ENCODE measurements around the gene PTGES2.

Gene PTGES2

DNA sequence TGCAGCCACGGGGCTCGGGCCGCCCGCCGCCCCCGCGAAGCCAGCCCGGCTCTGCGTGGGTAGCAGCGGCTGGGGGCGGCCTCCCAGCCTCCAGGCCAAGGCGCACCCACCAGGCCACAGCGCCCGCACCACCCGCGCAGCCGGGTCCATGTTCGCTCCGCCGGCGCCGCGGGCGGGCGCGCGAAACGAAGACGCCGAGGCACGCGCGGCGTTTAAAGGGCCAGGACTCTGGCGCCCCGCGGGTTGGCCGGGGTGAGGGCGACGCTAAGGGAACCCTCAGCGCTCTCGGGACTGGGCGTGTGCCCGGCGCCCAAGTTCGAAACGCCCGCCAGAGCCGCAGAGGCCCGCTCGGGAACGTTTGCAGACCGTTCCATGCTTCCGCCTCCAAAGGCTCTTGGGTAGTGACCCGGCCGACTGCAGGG, at the start of gene PTGES2:
Gene PTGES2 (minus strand): TSS at position 162 of the 422 bp plus-strand sequence. CDS start 12 bp downstream, at position 150.
- peaks cover 6% of the 10 kb centered on the region for H3K27me3 Mint-ChIP-seq
- H3K9me3 Mint-ChIP-seq = no peaks in the 10 kb centered on the region
- H3K27ac Mint-ChIP-seq = peak within 1 kb of the TSS; percentile 98 to 100
- peak within 1 kb of the TSS; percentile 98 to 99 for H3K4me3 Mint-ChIP-seq
- H3K4me1 Mint-ChIP-seq = peaks cover 44% of the 10 kb centered on the region
- ATAC-seq (peak; percentile 82), DNase-seq (peak; percentile 85)

DNA sequence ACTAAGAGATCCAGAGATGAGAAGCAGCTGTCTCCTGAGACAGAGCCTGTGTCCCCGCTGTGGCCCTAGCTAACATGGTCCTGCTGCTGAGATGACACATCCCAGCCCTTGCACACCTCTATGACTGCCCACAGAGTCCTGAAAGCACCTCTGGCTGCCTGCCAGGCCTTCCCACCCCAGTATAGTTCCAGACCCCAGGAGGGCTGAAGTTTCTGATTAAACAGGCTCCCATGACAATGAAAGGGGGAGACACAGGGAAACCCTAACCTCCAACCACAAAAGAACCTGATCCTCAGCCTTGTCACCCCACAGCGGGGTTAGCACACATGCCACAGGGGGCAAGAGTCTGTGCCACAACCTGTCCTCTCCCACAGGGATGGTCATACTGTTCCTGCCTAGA, 48.2 kb upstream of the PTGES2 start:
- Mint-ChIP-seq H3K27ac (peak overlapping the region in 1 of 2 donors; percentile 27), H3K4me3 (no peak overlapping the region), H3K4me1 (no peaks in the 10 kb centered on the region), H3K27me3 (no peaks in the 10 kb centered on the region), H3K9me3 (no peaks in the 10 kb centered on the region)
- ATAC-seq (no peak), DNase-seq (no peak)

DNA sequence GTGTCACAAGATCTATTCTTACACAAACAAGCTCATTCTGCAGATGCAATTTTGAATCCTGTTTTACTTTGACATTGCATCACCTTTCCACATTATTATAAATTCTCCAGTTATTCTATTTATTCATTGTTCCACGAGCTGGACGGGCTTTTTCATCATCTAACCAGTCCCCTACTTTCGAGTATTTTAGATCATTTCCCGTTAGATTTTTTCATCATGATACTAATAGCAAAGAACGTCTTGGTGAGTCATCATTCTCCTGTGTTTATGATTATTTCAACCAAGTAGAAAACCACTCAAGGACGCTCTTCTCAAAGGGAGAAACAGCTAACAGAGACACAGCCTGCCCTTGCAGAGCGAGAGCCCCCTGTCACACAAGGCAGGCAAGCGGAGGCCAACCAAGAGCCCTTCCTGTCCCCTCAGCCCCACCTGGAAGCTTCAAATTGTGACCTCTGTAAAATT, 47.6 kb upstream of the PTGES2 start:
- DNase-seq (no peak), ATAC-seq (no peak)
- Mint-ChIP-seq H3K27ac (peak overlapping the region in 1 of 2 donors; percentile 21), H3K4me1 (no peaks in the 10 kb centered on the region), H3K9me3 (no peaks in the 10 kb centered on the region), H3K4me3 (no peak overlapping the region), H3K27me3 (no peaks in the 10 kb centered on the region)

DNA sequence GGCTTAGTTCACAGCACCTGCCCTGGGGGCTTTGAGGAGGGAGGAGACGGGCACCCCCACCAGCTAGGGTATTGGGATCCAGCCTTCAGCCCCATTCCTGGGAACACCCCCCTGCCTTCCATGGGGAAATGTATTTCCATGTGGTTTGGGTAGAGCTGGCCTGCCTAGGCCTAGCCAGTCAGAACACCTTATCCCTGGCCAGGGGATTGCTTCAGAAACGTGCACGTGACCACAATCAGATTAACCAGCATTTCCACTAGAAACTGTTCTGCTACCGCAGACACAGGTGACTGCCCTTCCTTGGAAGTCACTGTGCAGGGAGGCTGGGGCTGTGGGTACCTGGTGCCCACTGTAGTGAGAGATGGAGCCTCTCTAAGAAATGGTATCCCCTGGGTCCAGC, 46.5 kb upstream of the PTGES2 start:
- H3K9me3 Mint-ChIP-seq = no peaks in the 10 kb centered on the region
- peak overlapping the region in 1 of 2 donors; percentile 76 for H3K27ac Mint-ChIP-seq
- no peak for ATAC-seq
- H3K4me1 Mint-ChIP-seq = no peaks in the 10 kb centered on the region
- no peak overlapping the region for H3K4me3 Mint-ChIP-seq
- H3K27me3 Mint-ChIP-seq = no peaks in the 10 kb centered on the region
- DNase-seq = no peak

DNA sequence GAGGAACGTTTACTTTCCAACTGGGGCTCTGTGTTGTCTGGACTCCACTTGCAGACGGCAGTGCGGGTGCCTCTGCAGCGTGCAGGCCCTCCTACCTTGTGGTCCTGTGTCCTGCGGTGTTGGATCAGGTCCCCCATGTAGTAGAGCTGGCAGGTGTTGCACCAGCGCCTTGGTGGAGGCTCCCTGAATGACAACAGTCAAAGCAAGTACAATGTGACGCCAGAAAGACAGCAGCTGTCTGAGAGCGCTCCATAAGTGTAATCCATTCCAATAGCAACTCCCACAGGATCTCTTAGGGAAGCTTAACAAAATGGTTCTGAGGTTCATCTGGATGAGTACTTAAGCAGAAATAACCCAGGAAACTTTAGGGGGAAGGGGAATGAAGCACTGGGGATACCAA, 42.4 kb upstream of the PTGES2 start:
- H3K4me3 Mint-ChIP-seq = no peak overlapping the region
- peak overlapping the region in 1 of 2 donors; percentile 82 for H3K27ac Mint-ChIP-seq
- no peaks in the 10 kb centered on the region for H3K4me1 Mint-ChIP-seq
- no peaks in the 10 kb centered on the region for H3K27me3 Mint-ChIP-seq
- no peak for ATAC-seq
- no peak for DNase-seq
- H3K9me3 Mint-ChIP-seq = no peaks in the 10 kb centered on the region

DNA sequence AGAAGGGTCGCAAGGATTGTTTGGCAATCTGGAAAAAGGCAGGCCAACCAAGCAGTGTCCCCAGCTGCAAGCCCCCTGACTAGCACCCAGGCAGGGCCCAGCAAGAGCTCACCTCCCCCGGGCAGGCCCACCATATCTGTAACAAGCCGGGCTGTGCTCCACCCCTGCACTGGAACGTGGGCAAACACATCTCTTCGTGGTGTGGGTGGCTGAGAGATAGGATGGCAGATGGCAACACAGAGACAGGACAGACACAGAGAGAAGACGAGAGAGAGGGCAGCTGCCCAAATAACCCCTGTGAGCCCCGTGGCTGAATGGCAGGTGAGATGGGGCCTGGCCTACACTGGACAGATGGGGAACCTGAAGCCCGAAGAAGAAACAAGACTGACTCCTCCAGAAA, 42.0 kb upstream of the PTGES2 start:
- Mint-ChIP-seq H3K27me3 (no peaks in the 10 kb centered on the region), H3K4me3 (no peak overlapping the region), H3K27ac (no peak overlapping the region), H3K9me3 (no peaks in the 10 kb centered on the region), H3K4me1 (no peaks in the 10 kb centered on the region)
- no peak for ATAC-seq
- DNase-seq = no peak

DNA sequence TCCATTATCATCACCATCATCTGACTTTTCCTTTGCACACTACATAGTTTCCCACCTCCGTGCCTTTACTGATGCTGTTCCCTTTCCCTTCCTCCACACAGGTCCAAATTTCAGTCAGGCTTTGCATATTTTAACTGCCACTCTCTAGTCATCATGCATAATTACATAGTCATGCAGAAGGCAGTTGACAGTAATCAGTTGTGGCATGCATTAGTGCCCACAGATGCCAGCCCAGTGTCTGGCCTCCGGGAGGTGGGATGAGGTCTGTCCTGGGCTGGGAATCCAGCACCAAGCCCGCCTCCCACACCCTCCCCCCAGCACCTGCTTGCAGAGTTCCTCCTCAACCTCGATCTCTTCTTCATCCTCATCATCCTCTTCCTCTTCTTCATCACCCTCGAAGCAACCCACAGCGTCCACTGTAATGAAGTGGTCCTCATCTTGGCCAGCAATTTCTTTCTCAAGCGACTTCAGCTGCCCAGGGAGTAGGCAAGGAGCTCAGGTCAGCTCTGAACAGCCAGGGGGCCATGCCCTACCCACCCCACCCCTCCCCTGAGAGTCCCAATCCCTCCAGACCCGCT, 41.3 kb upstream of the PTGES2 start:
- ATAC-seq (no peak), DNase-seq (no peak)
- no peak overlapping the region for H3K27ac Mint-ChIP-seq
- H3K9me3 Mint-ChIP-seq = no peaks in the 10 kb centered on the region
- no peaks in the 10 kb centered on the region for H3K4me1 Mint-ChIP-seq
- no peaks in the 10 kb centered on the region for H3K27me3 Mint-ChIP-seq
- H3K4me3 Mint-ChIP-seq = no peak overlapping the region

DNA sequence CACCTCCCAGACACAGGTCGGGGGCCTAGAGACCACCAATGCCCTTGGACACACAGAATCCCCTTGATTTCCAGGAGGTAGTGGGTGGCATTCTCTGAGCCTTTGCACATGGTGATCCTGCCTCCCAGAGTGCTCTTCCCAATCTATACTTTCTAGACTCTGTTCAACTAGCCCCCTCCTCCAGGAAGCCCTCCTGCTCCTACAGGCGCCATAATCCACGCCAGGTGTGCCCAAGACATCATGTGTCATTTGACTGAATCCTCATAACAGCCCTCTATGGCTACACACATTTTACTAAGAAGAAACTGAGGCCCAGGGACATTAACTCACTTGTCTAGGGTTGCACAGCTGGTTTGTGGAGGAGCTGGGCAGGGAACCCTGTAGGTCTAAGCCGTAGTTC, 39.7 kb upstream of the PTGES2 start:
- H3K9me3 Mint-ChIP-seq = no peaks in the 10 kb centered on the region
- no peaks in the 10 kb centered on the region for H3K27me3 Mint-ChIP-seq
- no peak for DNase-seq
- ATAC-seq = no peak
- peaks cover 8% of the 10 kb centered on the region for H3K4me1 Mint-ChIP-seq
- H3K4me3 Mint-ChIP-seq = no peak overlapping the region
- H3K27ac Mint-ChIP-seq = peak overlapping the region in 1 of 2 donors; percentile 72

DNA sequence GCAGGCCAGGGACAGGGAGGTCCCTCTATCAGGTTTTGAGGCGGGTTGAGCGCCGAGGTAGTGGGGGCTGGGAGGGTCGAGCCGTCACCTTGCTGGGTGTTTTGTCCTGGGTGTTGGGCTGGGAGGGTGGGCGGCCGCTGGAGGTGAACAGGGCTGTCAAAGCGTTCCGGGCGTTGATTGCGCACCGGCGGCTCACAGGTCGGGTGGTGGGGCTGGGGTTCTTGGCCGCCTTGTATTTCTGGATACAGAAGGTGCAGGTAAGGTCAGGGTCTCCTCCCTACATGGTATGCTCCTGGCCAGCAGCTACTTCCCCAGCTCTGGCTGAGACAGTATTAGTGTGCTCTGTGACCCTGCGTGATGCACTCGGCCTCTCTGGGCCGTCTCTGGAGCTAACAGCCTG, 38.6 kb upstream of the PTGES2 start:
- no peak overlapping the region for H3K27ac Mint-ChIP-seq
- DNase-seq = no peak

DNA sequence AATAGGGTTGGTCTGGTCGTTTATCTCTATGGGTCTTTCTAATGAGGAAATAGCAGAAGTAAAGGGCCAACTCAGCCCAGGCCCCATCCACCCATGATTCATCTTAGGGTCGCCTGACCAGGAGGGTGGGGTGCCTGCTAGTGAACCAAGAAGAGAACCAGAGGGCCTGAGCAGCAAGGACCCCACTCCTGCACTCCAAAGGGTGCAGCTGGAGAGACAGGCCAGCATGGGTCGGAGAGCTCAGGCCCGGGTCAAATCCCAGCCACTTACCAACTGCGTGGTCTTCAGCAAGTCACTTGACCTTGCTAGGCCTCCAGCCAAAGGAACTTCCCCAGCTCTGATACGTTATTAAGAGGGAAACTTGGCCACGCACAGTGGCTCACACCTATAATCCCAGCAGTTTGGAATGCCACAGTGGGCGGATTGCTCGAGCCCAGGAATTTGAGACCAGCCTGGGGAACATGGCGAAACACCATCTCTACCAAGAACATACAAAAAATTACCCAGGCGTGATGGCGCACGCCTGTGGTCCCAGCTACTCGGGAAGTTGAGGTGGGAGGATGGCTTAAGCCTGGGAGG, 36.9 kb upstream of the PTGES2 start:
- no peaks in the 10 kb centered on the region for H3K27me3 Mint-ChIP-seq
- no peaks in the 10 kb centered on the region for H3K9me3 Mint-ChIP-seq
- ATAC-seq = no peak
- no peak overlapping the region for H3K27ac Mint-ChIP-seq
- H3K4me3 Mint-ChIP-seq = no peak overlapping the region
- H3K4me1 Mint-ChIP-seq = peaks cover 28% of the 10 kb centered on the region
- no peak for DNase-seq

More for the DNA sequence above, 38.6 kb upstream of the PTGES2 start:
- H3K9me3 Mint-ChIP-seq = no peaks in the 10 kb centered on the region
- no peaks in the 10 kb centered on the region for H3K27me3 Mint-ChIP-seq
- H3K4me3 Mint-ChIP-seq = no peak overlapping the region
- no peak for ATAC-seq
- H3K4me1 Mint-ChIP-seq = peaks cover 18% of the 10 kb centered on the region

DNA sequence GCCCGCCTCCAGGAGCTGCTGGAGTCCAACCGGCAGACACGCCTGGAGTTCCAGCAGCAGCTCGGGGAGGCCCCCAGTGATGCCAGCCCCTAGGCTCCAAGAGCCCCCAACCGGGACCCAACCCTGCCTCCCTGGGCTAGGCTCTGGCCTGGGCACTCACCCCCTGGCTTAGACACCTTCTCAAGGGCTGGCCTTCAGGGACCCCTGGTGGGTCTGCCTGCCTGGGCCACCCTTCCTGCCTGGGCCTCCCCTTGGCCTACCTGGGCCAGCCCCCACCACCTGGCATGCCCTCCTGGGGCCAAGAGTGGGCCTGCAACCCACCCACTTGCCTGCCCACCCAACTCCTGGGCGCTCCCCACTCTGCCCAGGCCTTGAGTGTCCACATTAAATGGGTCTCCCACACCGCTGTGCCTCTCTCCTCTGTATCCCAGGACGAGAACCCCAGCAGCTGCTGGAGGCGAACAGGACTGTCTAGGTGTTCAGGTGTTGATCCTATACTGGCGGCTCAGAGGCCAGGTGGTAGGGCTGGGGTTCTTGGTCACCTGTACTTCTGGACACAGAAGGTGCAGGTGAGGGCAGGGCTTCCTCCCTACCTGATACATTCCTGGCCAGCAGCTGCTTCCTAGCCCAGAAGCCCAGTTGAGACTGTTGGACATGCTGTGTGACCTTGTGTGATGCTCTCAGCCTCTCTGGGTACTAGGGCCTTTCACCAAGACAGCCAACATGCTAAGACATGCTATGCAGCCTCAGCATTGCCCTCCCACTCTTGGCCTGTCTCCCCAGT, 36.2 kb upstream of the PTGES2 start:
- no peak for ATAC-seq
- H3K9me3 Mint-ChIP-seq = no peaks in the 10 kb centered on the region
- no peaks in the 10 kb centered on the region for H3K27me3 Mint-ChIP-seq
- peaks cover 32% of the 10 kb centered on the region for H3K4me1 Mint-ChIP-seq
- DNase-seq = no peak
- H3K4me3 Mint-ChIP-seq = no peak overlapping the region
- no peak overlapping the region for H3K27ac Mint-ChIP-seq

DNA sequence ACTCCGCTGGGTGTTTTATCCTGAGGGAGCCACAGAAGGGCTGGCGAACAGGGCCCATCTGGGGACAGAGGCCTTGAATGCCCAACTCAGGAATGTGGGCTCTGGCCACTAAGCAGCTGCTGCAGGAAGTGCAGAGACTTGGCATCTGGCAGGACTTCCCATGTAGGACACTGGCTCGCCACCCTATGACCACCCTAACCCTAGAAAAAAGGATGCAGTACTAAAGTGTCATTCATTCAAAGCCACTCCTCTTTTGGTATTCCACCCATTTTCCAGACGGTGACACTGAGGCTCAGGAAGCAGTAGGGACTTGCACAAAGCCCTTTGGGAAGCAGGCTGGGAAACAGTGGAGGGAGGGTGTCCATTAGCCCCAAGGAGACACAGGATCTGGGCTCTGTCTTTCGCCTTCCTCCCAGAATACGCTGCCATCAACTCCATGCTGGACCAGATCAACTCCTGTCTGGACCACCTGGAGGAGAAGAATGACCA, 35.5 kb upstream of the PTGES2 start:
- no peaks in the 10 kb centered on the region for H3K9me3 Mint-ChIP-seq
- DNase-seq = no peak

DNA sequence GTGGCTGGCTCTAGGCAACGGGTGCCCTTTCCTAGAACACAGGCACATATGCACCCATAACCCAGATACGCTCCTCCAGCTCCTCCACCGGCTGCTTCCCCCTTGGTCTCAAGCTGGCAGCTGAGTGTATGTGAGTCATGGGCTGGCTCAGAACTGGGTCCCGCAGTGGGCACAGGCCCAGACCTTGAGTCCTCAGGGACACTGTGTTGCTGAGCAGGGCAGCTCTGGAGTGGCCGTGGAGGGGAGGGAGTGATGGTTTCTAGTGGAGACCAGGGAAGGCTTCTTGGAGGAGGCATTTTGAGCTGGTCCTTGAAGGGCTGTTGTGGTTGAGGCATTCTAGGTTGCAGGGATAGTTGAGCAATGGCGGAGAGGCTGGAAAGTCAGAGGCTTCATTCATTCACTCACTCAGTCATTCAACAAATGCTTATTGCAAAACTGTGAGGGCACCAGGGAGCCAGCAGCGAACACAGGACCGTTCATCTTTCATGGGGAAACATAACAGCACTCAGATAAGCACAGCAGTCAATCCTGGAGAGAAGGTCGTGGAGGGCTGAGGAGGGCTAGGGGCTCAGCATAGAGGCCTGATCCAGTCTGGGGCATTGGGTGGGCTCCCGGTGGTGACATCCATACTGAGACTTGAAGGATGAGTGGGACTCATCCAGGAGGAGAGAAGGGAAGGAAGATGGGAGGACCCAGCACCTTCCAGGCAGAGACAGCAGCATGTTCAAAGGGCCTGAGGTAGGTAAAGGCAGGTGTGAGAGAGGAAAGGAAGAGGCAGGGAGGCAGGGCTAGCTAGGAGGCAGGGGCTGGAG, 34.9 kb upstream of the PTGES2 start:
- H3K9me3 Mint-ChIP-seq = no peaks in the 10 kb centered on the region
- ATAC-seq = no peak
- no peak for DNase-seq
- peaks cover 32% of the 10 kb centered on the region for H3K4me1 Mint-ChIP-seq
- peak overlapping the region in 1 of 2 donors; percentile 54 for H3K4me3 Mint-ChIP-seq
- no peaks in the 10 kb centered on the region for H3K27me3 Mint-ChIP-seq
- H3K27ac Mint-ChIP-seq = no peak overlapping the region

More for the DNA sequence above, 35.5 kb upstream of the PTGES2 start:
- peaks cover 32% of the 10 kb centered on the region for H3K4me1 Mint-ChIP-seq
- no peaks in the 10 kb centered on the region for H3K27me3 Mint-ChIP-seq
- no peak overlapping the region for H3K4me3 Mint-ChIP-seq
- ATAC-seq = no peak
- H3K27ac Mint-ChIP-seq = no peak overlapping the region

DNA sequence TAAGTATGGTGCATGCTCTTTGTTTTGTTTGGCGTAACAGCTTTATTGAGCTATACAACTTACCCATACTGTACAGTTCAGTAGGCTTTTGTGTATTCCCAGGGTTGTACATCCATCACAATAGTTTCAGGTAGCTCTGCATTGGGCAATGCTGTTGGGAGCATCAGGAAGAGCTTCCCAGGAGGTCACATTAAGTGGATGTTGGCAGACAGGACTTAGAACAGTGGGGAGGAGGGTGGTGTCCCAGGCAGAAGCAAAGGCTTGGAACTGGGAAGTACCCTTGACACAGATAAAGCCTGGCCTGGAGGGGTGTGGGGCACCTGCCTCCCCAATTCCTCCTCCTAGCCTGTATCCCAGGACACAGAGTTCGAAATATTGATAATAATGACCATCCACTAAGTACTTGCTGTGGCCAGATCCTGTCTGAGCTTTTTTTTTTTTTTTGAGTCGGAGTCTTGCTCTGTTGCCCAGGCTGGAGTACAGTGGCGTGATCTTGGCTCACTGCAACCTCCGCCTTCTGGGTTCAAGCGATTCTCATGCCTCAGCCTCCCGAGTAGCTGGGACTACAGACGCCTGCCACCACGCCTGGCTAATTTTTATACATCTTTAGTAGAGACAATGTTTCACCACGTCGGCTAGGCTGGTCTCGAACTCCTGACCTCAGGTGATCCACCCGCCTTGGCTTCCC, 33.8 kb upstream of the PTGES2 start:
- no peak for DNase-seq
- Mint-ChIP-seq H3K9me3 (no peaks in the 10 kb centered on the region), H3K27ac (peak overlapping the region in 1 of 2 donors; percentile 71), H3K4me3 (peak overlapping the region; percentile 85), H3K27me3 (no peaks in the 10 kb centered on the region), H3K4me1 (peaks cover 32% of the 10 kb centered on the region)
- ATAC-seq = no peak

DNA sequence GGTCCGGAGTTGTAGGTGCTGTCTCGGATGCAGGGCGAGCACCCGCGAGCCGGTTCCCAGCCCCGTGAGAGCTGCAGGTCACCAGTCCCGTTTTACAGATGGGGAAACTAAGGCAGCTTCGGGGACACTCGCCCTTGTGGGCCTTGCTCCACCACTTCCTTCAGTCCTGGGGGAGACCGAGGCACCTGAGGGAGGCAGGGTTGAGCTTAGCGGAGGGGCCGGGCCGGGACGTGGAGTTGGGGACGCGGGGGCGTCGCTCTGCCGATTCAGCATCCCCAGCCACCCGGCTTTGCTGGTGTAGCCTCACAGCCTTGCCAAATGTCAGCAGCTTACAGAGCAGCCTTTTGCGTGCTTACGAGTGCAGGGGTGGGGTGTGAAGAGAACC, 33.1 kb upstream of the PTGES2 start:
- ATAC-seq (peak; percentile 66), DNase-seq (peak; percentile 55 to 62)
- H3K27me3 Mint-ChIP-seq = no peaks in the 10 kb centered on the region
- H3K4me3 Mint-ChIP-seq = peak overlapping the region; percentile 85
- H3K27ac Mint-ChIP-seq = peak overlapping the region; percentile 90 to 96
- H3K4me1 Mint-ChIP-seq = peaks cover 32% of the 10 kb centered on the region
- no peaks in the 10 kb centered on the region for H3K9me3 Mint-ChIP-seq

Data from stimulated activated naive CD8-positive, alpha-beta T cell treated with anti-CD3 and anti-CD28 coated beads, Interleukin-15, amount 100 ng/mL, for 72 hours (primary cell).